Measurements from ENCODE around the gene SCG5. TPM values are rescaled to one million over a fixed set of nuclear protein-coding genes. Genes with fewer than 3 reads are reported as not detected.
"Not testable (repeated sequence)": the region's sequence is repeated elsewhere in the genome, so short reads cannot be mapped to it uniquely, and the experiment has no call there.

The SCG5 gene, protein sequence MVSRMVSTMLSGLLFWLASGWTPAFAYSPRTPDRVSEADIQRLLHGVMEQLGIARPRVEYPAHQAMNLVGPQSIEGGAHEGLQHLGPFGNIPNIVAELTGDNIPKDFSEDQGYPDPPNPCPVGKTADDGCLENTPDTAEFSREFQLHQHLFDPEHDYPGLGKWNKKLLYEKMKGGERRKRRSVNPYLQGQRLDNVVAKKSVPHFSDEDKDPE
- total RNA-seq, result 10 to 100 TPM in 1 of 2 donors, 1 to 10 TPM in 1; 7.5 to 12.6 TPM
- polyA plus RNA-seq, result 10 to 100 TPM in 1 of 2 donors, 1 to 10 TPM in 1; 2.9 to 13.4 TPM

DNA sequence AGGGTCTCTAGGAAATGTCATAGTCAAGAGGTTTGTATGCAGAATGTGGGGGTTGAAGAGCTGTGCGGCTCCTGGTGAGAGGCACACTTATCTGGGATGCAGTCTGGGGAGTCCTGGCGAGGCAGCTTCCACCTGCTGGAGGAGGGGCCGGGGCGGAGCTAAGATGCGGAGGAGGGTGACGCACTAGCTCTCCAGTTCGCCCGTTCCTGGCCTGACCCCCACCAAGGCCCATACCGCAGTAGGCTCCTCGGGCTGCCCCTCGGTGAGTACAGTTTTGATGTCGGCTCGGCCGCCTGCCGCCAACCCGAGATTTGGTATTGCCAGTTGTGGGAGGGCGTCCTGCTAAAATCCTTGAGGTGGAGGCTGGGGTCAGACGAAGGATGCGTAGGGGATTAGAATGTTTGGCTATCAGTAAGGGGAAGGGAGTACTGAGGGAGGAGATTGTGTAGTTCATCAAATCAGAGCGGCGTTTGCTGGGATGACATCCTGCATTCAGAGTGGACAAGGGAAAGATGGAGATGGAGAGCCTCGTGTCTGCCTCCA, at the start of gene SCG5:
Gene SCG5 (plus strand): TSS at position 194 of the 543 bp plus-strand sequence. CDS start 1,883 bp downstream, outside the sequence.
- Histone ChIP-seq H3K9ac (ENCODE audit: low read depth in 1 of 2, low read length in 2 of 2) (no peak within 1 kb of the TSS), H3K4me3 (ENCODE audit: low read depth in 1 of 3, low read length in 3 of 3) (no peak within 1 kb of the TSS), H3K36me3 (ENCODE audit: control insufficient read depth in 4 of 4, insufficient read depth in 3 of 4, low read depth in 1 of 4, low read length in 3 of 4) (no peaks in the 10 kb centered on the region), H3K9me3 (ENCODE audit: control insufficient read depth in 4 of 4, low read length in 3 of 4) (no peaks in the 10 kb centered on the region), H3K4me1 (ENCODE audit: control insufficient read depth in 4 of 4, insufficient read depth in 4 of 4, low read length in 3 of 4) (no peaks in the 10 kb centered on the region), H3K27me3 (ENCODE audit: control insufficient read depth in 4 of 4, insufficient read depth in 4 of 4, low read length in 3 of 4) (no peaks in the 10 kb centered on the region), H3K27ac (ENCODE audit: low read depth in 1 of 2, low read length in 2 of 2) (no peak within 1 kb of the TSS)
- no peak for DNase-seq (ENCODE audit: low spot score)
- TF ChIP-seq EGR1 (IDR thresholded peaks at IDR 0.05; ENCODE audit: low read depth in 2 of 2) (no peak), YY1 (IDR thresholded peaks at IDR 0.05) (no peak), RXRA (IDR thresholded peaks at IDR 0.05) (no peak), SP1 (IDR thresholded peaks at IDR 0.05) (no peak)
- TF ChIP-seq, protein P1, sequence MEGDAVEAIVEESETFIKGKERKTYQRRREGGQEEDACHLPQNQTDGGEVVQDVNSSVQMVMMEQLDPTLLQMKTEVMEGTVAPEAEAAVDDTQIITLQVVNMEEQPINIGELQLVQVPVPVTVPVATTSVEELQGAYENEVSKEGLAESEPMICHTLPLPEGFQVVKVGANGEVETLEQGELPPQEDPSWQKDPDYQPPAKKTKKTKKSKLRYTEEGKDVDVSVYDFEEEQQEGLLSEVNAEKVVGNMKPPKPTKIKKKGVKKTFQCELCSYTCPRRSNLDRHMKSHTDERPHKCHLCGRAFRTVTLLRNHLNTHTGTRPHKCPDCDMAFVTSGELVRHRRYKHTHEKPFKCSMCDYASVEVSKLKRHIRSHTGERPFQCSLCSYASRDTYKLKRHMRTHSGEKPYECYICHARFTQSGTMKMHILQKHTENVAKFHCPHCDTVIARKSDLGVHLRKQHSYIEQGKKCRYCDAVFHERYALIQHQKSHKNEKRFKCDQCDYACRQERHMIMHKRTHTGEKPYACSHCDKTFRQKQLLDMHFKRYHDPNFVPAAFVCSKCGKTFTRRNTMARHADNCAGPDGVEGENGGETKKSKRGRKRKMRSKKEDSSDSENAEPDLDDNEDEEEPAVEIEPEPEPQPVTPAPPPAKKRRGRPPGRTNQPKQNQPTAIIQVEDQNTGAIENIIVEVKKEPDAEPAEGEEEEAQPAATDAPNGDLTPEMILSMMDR (IDR thresholded peaks at IDR 0.05; ENCODE audit: low read depth, low read length, missing input control), result no peak
- WGBS, result 21% methylated on average over 22 of the region's 22 CpGs

DNA sequence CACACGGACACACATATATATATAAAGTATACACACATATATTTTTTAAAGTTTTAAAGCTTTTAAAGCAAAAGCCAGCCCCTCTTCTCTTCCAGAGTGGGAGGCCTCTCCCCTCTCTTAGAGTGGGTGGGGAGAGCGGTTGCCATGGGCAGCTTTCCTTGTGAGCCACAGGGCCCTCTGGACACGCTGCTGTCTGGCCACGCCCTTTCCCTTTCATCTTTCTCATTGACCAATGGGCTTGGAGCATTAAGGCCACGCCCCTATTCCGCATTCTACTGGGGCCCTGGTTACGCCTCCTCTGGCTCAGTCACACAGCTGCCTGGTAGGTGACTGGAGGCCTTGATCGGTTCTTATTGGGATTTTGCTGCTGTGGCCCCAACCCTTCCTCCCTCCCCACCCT, 48.4 kb upstream of the SCG5 start, which contains the start of gene GOLGA8N:
Gene GOLGA8N (plus strand): TSS at position 306 of the 400 bp plus-strand sequence.
- not testable (repeated sequence) for H3K27ac ChIP-seq (ENCODE audit: low read depth in 1 of 2, low read length in 2 of 2); H3K4me1 ChIP-seq (ENCODE audit: control insufficient read depth in 4 of 4, insufficient read depth in 4 of 4, low read length in 3 of 4); DNase-seq (ENCODE audit: low spot score); H3K9me3 ChIP-seq (ENCODE audit: control insufficient read depth in 4 of 4, low read length in 3 of 4); H3K9ac ChIP-seq (ENCODE audit: low read depth in 1 of 2, low read length in 2 of 2); H3K4me3 ChIP-seq (ENCODE audit: low read depth in 1 of 3, low read length in 3 of 3); H3K27me3 ChIP-seq (ENCODE audit: control insufficient read depth in 4 of 4, insufficient read depth in 4 of 4, low read length in 3 of 4); H3K36me3 ChIP-seq (ENCODE audit: control insufficient read depth in 4 of 4, insufficient read depth in 3 of 4, low read depth in 1 of 4, low read length in 3 of 4)
- WGBS, result 91% methylated on average over 7 of the region's 8 CpGs

DNA sequence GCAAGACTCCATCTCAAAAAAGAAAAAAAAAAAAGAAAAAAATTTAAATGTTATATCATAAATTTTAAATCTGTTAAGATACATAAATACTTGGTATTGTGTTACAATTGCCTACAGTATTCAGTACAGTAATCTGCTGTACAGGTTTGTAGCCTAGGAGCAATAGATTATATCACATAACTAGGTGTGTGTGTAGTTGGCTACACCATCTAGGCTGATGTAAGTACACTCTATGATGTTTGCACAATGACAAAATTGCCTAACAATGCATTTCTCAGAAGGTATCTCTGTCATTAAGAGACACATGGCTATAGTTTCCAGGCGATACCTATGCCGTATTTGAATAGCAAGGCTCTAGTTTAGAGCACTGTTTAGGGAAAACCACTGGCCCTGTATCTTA, 32.0 kb upstream of the SCG5 start:
- not testable (repeated sequence) for H3K9me3 ChIP-seq (ENCODE audit: control insufficient read depth in 4 of 4, low read length in 3 of 4); H3K4me1 ChIP-seq (ENCODE audit: control insufficient read depth in 4 of 4, insufficient read depth in 4 of 4, low read length in 3 of 4); H3K27ac ChIP-seq (ENCODE audit: low read depth in 1 of 2, low read length in 2 of 2); H3K36me3 ChIP-seq (ENCODE audit: control insufficient read depth in 4 of 4, insufficient read depth in 3 of 4, low read depth in 1 of 4, low read length in 3 of 4); H3K9ac ChIP-seq (ENCODE audit: low read depth in 1 of 2, low read length in 2 of 2); H3K27me3 ChIP-seq (ENCODE audit: control insufficient read depth in 4 of 4, insufficient read depth in 4 of 4, low read length in 3 of 4); H3K4me3 ChIP-seq (ENCODE audit: low read depth in 1 of 3, low read length in 3 of 3); DNase-seq (ENCODE audit: low spot score)
- WGBS, result 84% methylated on average over 2 of the region's 2 CpGs

DNA sequence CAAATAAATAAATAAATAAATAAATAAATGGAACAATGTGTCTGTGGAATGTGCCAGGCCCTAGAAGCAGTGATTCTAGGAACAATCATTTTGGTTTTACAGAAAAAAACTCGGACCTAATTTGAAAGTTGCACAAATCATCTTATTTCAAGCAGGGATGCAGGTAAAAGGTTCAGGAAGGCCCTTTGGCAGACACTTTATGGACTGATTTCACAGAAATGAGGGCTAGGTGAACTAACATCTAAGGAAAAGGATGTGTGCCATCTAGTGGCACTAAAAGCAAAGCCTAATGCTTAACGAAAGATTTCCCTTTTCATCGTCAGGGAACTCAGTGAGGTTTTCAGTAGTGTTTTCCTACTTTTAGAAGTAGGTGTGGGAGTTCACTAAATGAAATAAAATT, 30.8 kb upstream of the SCG5 start:
- H3K27ac ChIP-seq (ENCODE audit: low read depth in 1 of 2, low read length in 2 of 2); H3K9me3 ChIP-seq (ENCODE audit: control insufficient read depth in 4 of 4, low read length in 3 of 4); H3K9ac ChIP-seq (ENCODE audit: low read depth in 1 of 2, low read length in 2 of 2); H3K27me3 ChIP-seq (ENCODE audit: control insufficient read depth in 4 of 4, insufficient read depth in 4 of 4, low read length in 3 of 4); H3K4me1 ChIP-seq (ENCODE audit: control insufficient read depth in 4 of 4, insufficient read depth in 4 of 4, low read length in 3 of 4); H3K36me3 ChIP-seq (ENCODE audit: control insufficient read depth in 4 of 4, insufficient read depth in 3 of 4, low read depth in 1 of 4, low read length in 3 of 4); H3K4me3 ChIP-seq (ENCODE audit: low read depth in 1 of 3, low read length in 3 of 3); DNase-seq (ENCODE audit: low spot score): not testable (repeated sequence)
- TF ChIP-seq RAD21 (IDR thresholded peaks at IDR 0.05), result peak; percentile 59 to 66
- 2% methylated on average over 2 of the region's 3 CpGs for WGBS

DNA sequence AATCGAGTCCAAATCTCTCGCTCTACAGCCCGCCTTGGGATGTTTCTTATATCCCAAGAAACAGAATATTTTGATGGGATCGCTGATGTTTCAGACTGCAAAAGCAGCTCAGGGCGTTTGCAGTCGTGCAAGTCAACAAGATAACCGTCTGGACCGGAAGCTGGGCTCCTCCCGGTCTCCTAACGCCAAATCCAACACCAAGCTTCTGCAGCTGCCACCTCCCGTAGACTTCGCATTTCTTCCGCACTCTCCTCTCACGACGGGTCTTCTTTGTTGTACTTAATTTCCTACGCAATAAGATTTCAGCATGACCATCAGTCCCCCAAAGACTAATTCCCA, 26.8 kb upstream of the SCG5 start:
- not testable (repeated sequence) for DNase-seq (ENCODE audit: low spot score); H3K36me3 ChIP-seq (ENCODE audit: control insufficient read depth in 4 of 4, insufficient read depth in 3 of 4, low read depth in 1 of 4, low read length in 3 of 4); H3K27me3 ChIP-seq (ENCODE audit: control insufficient read depth in 4 of 4, insufficient read depth in 4 of 4, low read length in 3 of 4); H3K9me3 ChIP-seq (ENCODE audit: control insufficient read depth in 4 of 4, low read length in 3 of 4); H3K4me1 ChIP-seq (ENCODE audit: control insufficient read depth in 4 of 4, insufficient read depth in 4 of 4, low read length in 3 of 4)
- H3K9ac ChIP-seq (ENCODE audit: low read depth in 1 of 2, low read length in 2 of 2), result peak overlapping the region in 1 of 2 donors; percentile 87
- under 1% methylated on average over 12 of the region's 16 CpGs for WGBS
- H3K4me3 ChIP-seq (ENCODE audit: low read depth in 1 of 3, low read length in 3 of 3), result peak overlapping the region; percentile 62 to 85 (median 83)
- peak overlapping the region; percentile 74 to 82 for H3K27ac ChIP-seq (ENCODE audit: low read depth in 1 of 2, low read length in 2 of 2)

Data from liver (tissue), 9 donors.